CD4-positive, CD25-positive, alpha-beta regulatory T cell (primary cell): Measurements from ENCODE around the gene SKIL. TPM values are rescaled to one million over a fixed set of nuclear protein-coding genes. Genes with fewer than 3 reads are reported as not detected.

Source experiments
- ATAC-seq, 2 donors: fragments of 150-1000 bp; cut with Tn5 transposase; one replicate each; pipeline ENCODE4 v1.10.0; 2021; ENCODE audit warnings: low read depth in 2 of 2, moderate number of reproducible peaks in 2 of 2, moderate library complexity in 1 of 2
- DNase-seq, 3 donors: peaks; one replicate each; pipeline versions ENCODE4 v3.0.0 to v3.0.0-alpha.2; 2012 to 2022; ENCODE audit warnings: mixed read lengths in 1 of 3
- H3K27ac ChIP-seq: one replicate; pipeline ENCODE4 v1.7.0; 2013; ENCODE audit warnings: mild to moderate bottlenecking, low read length; ENCODE audit not compliant: insufficient read depth, poor library complexity, severe bottlenecking
- H3K27me3 ChIP-seq: one replicate; pipeline ENCODE4 v1.7.0; 2013; ENCODE audit warnings: low read length; ENCODE audit not compliant: control insufficient read depth, insufficient read depth
- H3K36me3 ChIP-seq: one replicate; pipeline ENCODE4 v1.7.0; 2013; ENCODE audit warnings: mild to moderate bottlenecking, low read length, moderate library complexity; ENCODE audit not compliant: control insufficient read depth, insufficient read depth
- H3K4me1 ChIP-seq: 2 replicates; pipeline ENCODE4 v1.7.0; 2013; ENCODE audit warnings: mild to moderate bottlenecking, low read length; ENCODE audit not compliant: insufficient read depth, control insufficient read depth, poor library complexity, severe bottlenecking
- H3K4me3 ChIP-seq: one replicate; pipeline ENCODE4 v1.7.0; 2013; ENCODE audit warnings: low read depth, mild to moderate bottlenecking, low read length, moderate library complexity
- H3K9me3 ChIP-seq, 2 experiments: 1 replicate in 1 of 2; 2 replicates in 1 of 2; pipeline ENCODE4 v1.7.0; 2013; ENCODE audit warnings: low read length in 2 of 2, mild to moderate bottlenecking in 1 of 2, moderate library complexity in 1 of 2; ENCODE audit not compliant: control insufficient read depth in 2 of 2
- H3K27ac Mint-ChIP-seq, 3 donors: one replicate each; pipeline ENCODE4 v1.8.0; 2020 to 2022; ENCODE audit warnings: mild to moderate bottlenecking in 3 of 3, mixed read lengths in 3 of 3, moderate library complexity in 2 of 3
- H3K27me3 Mint-ChIP-seq: one replicate; pipeline ENCODE4 v1.8.0; 2022; ENCODE audit warnings: mild to moderate bottlenecking, mixed read lengths
- H3K36me3 Mint-ChIP-seq: one replicate; pipeline ENCODE4 v1.8.0; 2020; ENCODE audit warnings: mixed read lengths
- H3K4me1 Mint-ChIP-seq, 4 donors: one replicate each; pipeline ENCODE4 v1.8.0; 2020 to 2022; ENCODE audit warnings: mixed read lengths in 4 of 4, mild to moderate bottlenecking in 1 of 4
- H3K4me3 Mint-ChIP-seq, 4 donors: one replicate each; pipeline ENCODE4 v1.8.0; 2020 to 2022; ENCODE audit warnings: mild to moderate bottlenecking in 4 of 4, mixed read lengths in 4 of 4, moderate library complexity in 3 of 4
- H3K9me3 Mint-ChIP-seq, 7 donors: one replicate each; pipeline ENCODE4 v1.8.0; 2020 to 2022; ENCODE audit warnings: mixed read lengths in 7 of 7, mild to moderate bottlenecking in 3 of 7, moderate library complexity in 2 of 7
- polyA plus RNA-seq, 4 donors: library from polyadenylated mRNA; unstranded; fragments of 300-500 nt; fragmentation: Illumina TruSeq; gene quantifications; one replicate each; pipeline ENCODE4 v1.2.3, GENCODE V29; 2021
- total RNA-seq: library from RNA; stranded (reverse); gene quantifications from one replicate; pipeline ENCODE4 v1.2.3, GENCODE V29; 2022

The SKIL gene
- total and polyA plus RNA-seq, 5 donors from 2014 or later: 2.0 to 50.4 (median 3.8) TPM

DNA sequence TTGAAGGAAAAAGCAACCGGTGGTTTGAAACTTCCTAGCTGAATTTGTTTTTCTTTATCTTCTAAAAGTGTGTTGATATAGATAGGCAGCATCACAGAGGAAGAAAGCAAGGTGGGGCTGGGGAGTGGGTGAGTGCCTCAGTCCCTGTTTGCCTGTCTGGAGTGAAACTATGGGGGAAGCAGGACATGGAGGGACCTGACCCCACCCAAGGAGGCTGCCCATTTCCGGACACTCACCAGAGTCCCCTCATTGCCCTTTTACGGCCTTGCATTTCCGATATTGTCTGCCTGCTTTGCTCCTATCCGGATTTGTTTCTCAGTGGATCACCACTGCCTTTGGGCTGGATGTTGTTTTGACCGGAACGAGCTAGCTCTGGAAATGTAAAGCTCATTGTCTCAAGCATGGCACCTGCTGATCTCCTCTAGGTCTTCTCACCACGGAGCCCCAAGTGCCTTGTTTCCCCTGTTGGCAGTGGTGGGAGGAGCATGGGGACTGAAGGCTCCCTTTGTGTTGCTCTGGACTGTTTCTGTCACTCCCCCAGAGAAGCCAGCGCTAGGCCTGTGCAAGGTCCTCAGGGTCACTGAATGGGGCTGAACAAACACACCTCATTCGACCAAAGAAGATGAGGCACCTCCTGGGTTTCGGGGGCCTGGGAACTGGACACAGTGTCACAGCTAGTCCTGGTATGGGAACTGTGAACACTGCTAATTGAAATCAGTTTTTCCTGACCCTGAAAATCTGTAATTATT, 68.2 kb downstream of the SKIL start:
- Mint-ChIP-seq H3K4me3 (no peak overlapping the region), H3K4me1 (peaks cover 0 to 11% (median 6%) of the 10 kb centered on the region in 4 donors), H3K27ac (no peak overlapping the region)

DNA sequence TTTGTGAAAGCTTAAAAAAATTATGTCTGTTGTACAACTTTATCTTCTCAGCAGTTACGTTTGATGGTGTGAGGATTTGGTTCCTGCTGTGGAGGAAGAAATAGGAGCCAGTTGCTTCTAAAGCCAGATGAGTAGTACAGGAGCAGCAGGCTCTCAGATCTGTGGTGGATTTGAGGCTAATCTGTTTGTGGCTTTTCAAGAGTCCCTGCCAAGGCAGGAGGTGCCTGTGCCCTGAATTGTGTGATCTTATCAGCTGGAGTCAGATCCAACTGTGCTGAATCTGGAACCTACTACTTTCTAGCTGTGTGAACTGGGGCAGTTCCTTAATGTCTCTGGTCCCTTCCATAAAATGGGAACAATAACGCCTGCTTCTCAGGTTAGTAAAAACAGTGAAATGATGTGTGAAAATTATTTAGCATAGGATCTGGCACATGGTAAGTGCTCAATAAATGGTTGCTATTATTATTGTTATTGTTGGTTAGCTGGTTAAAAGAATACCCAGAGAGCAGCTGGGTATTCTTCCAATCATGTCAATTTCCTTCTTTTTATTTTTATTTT, 68.8 kb downstream of the SKIL start:
- Histone ChIP-seq H3K27me3 (peaks cover 4% of the 10 kb centered on the region), H3K36me3 (no peaks in the 10 kb centered on the region), H3K4me1 (no peaks in the 10 kb centered on the region), H3K9me3 (no peaks in the 10 kb centered on the region), H3K27ac (no peak overlapping the region), H3K4me3 (no peak overlapping the region)
- H3K4me3 Mint-ChIP-seq: no peak overlapping the region
- peaks cover 0 to 11% (median 6%) of the 10 kb centered on the region in 4 donors for H3K4me1 Mint-ChIP-seq
- H3K27me3 Mint-ChIP-seq: peaks cover 19% of the 10 kb centered on the region
- DNase-seq (no peak), ATAC-seq (no peak)
- no peaks in the 10 kb centered on the region for H3K9me3 Mint-ChIP-seq
- H3K36me3 Mint-ChIP-seq: no peaks in the 10 kb centered on the region
- no peak overlapping the region for H3K27ac Mint-ChIP-seq

More for the DNA sequence above, 68.2 kb downstream of the SKIL start:
- DNase-seq (no peak), ATAC-seq (no peak)
- Mint-ChIP-seq H3K9me3 (no peaks in the 10 kb centered on the region), H3K36me3 (no peaks in the 10 kb centered on the region), H3K27me3 (peaks cover 19% of the 10 kb centered on the region)
- Histone ChIP-seq H3K27ac (no peak overlapping the region), H3K4me1 (no peaks in the 10 kb centered on the region), H3K27me3 (peaks cover 5% of the 10 kb centered on the region), H3K36me3 (no peaks in the 10 kb centered on the region), H3K9me3 (no peaks in the 10 kb centered on the region), H3K4me3 (no peak overlapping the region)

DNA sequence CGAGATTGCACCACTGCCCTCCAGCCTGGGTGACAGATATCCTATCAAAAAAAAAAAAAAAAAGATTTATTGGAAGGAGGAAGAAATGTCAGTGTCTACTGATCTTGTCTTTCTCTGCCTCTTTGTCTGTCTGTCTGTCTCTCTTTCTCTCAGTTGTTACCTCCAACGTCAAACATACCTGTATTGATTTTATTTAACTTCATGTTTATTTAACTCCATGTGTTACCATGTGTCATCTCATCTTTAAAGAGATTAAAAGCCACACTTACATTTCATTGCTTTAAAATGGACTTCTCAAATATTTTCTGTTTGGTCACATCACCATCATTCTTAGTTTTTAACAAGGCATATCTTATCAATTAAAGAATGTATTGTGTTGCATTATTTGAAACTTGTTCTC, 70.6 kb downstream of the SKIL start:
- H3K27me3 ChIP-seq: peaks cover 4% of the 10 kb centered on the region
- H3K36me3 ChIP-seq: no peaks in the 10 kb centered on the region
- no peaks in the 10 kb centered on the region for H3K4me1 ChIP-seq
- Mint-ChIP-seq H3K9me3 (peaks cover 0 to 1% (median 0%) of the 10 kb centered on the region in 7 donors), H3K4me1 (peaks cover 0 to 11% (median 6%) of the 10 kb centered on the region in 4 donors), H3K27ac (no peak overlapping the region), H3K4me3 (no peak overlapping the region), H3K36me3 (no peaks in the 10 kb centered on the region), H3K27me3 (peaks cover 11% of the 10 kb centered on the region)
- no peak overlapping the region for H3K4me3 ChIP-seq
- H3K27ac ChIP-seq: no peak overlapping the region
- ATAC-seq (no peak), DNase-seq (no peak)
- no peaks in the 10 kb centered on the region for H3K9me3 ChIP-seq

DNA sequence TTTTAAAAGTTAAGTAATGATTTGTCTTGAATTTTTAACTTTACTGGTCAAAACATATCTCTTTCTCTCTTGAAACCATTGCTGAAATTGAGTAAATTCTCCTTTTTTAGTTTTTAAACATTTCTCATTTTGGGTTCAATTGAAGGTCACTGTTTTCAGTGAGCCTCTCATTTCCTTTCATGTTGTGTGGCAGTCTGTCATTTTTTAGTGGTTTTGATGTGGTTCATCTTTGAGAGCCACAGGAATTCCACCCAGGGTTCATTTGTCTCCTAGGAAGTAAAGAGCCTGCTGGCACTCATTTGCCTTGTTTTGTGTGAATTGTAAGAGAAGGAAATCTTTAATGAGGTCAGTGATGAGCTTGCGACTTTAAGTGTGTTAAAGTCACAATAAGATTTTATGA, 71.5 kb downstream of the SKIL start:
- Mint-ChIP-seq H3K36me3 (no peaks in the 10 kb centered on the region), H3K4me3 (no peak overlapping the region), H3K9me3 (peaks cover 0 to 1% (median 0%) of the 10 kb centered on the region in 7 donors), H3K27me3 (peaks cover 11% of the 10 kb centered on the region), H3K4me1 (peaks cover 0 to 11% (median 6%) of the 10 kb centered on the region in 4 donors), H3K27ac (no peak overlapping the region)
- DNase-seq (no peak), ATAC-seq (no peak)
- no peaks in the 10 kb centered on the region for H3K36me3 ChIP-seq
- no peak overlapping the region for H3K27ac ChIP-seq
- no peak overlapping the region for H3K4me3 ChIP-seq
- peaks cover 4% of the 10 kb centered on the region for H3K27me3 ChIP-seq
- no peaks in the 10 kb centered on the region for H3K4me1 ChIP-seq
- no peaks in the 10 kb centered on the region for H3K9me3 ChIP-seq

DNA sequence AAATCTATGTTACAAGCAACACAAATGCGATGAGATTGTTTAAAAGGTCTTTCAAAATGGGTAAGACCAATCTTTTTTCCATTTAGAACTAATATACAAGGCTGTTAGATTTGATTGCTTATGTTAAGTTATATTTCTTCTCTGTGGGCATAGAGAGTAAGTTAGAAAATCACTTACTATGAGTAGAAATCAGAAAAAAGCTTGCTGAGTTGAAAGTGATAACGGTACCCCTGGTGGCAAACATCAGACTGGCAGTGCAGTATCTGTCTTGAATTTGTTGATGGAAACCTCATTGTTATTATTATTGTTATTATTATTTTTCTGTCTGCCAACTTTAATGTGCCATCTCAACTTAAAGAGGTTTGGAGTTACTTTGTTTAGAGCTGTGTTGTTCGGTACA, 73.5 kb downstream of the SKIL start:
- H3K27ac Mint-ChIP-seq: no peak overlapping the region
- no peak for DNase-seq
- peaks cover 0 to 11% (median 6%) of the 10 kb centered on the region in 4 donors for H3K4me1 Mint-ChIP-seq

DNA sequence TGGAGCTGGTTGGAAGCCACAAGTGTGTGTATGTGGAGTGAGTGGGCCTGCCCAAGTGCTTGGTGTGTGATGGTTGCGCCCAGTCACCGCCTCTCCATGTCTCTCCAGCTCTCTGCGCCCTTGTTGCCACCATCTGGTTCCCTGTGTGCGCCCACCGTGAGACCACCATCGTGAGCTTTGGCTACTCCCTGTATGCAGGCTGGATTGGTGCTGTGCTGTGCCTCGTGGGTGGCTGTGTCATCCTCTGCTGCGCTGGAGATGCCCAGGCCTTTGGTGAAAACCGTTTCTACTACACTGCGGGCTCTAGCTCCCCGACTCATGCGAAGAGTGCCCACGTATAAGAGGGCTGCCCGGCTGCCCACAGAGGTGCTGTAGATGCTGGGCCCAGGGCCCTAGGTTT, 74.9 kb downstream of the SKIL start:
- Histone ChIP-seq H3K9me3 (no peaks in the 10 kb centered on the region), H3K27me3 (peaks cover 5% of the 10 kb centered on the region), H3K36me3 (no peaks in the 10 kb centered on the region), H3K27ac (no peak overlapping the region), H3K4me1 (no peaks in the 10 kb centered on the region), H3K4me3 (no peak overlapping the region)
- peaks cover 0 to 11% (median 6%) of the 10 kb centered on the region in 4 donors for H3K4me1 Mint-ChIP-seq
- H3K9me3 Mint-ChIP-seq: peaks cover 0 to 1% (median 0%) of the 10 kb centered on the region in 7 donors
- no peaks in the 10 kb centered on the region for H3K36me3 Mint-ChIP-seq
- ATAC-seq (no peak), DNase-seq (no peak)
- H3K27ac Mint-ChIP-seq: no peak overlapping the region
- no peak overlapping the region for H3K4me3 Mint-ChIP-seq
- H3K27me3 Mint-ChIP-seq: peaks cover 16% of the 10 kb centered on the region

More for the DNA sequence above, 73.5 kb downstream of the SKIL start:
- H3K36me3 ChIP-seq: no peaks in the 10 kb centered on the region
- Mint-ChIP-seq H3K9me3 (peaks cover 0 to 1% (median 0%) of the 10 kb centered on the region in 7 donors), H3K4me3 (no peak overlapping the region), H3K27me3 (peaks cover 21% of the 10 kb centered on the region), H3K36me3 (no peaks in the 10 kb centered on the region)
- H3K9me3 ChIP-seq: no peaks in the 10 kb centered on the region
- no peak for ATAC-seq
- no peak overlapping the region for H3K27ac ChIP-seq
- no peaks in the 10 kb centered on the region for H3K4me1 ChIP-seq
- H3K4me3 ChIP-seq: no peak overlapping the region
- H3K27me3 ChIP-seq: peaks cover 4% of the 10 kb centered on the region

DNA sequence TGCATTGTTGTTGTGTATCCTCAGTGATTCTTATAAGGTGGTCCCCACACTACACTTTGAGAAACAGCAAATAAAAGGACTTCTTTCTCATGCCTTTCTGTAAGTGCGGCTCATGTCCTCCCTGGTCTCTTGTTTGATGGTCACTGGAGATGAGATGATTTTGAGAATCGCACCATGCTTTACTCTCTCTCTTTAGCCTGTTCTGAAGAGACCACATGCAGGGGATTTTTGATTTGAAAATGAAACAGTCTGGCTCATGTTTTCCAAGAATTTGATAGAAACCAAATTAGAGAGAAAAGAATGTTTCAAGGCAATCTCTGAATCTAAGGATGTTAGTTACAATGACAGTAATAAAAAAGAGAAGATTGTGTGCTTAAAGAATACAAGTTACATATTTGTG, 79.2 kb downstream of the SKIL start:
- no peaks in the 10 kb centered on the region for H3K36me3 Mint-ChIP-seq
- H3K27me3 Mint-ChIP-seq: peaks cover 16% of the 10 kb centered on the region
- H3K27ac ChIP-seq: no peak overlapping the region
- DNase-seq: no peak
- no peaks in the 10 kb centered on the region for H3K9me3 ChIP-seq
- H3K27me3 ChIP-seq: peaks cover 4% of the 10 kb centered on the region
- no peak for ATAC-seq
- H3K4me3 ChIP-seq: no peak overlapping the region
- peaks cover 0 to 1% (median 0%) of the 10 kb centered on the region in 7 donors for H3K9me3 Mint-ChIP-seq
- no peaks in the 10 kb centered on the region for H3K4me1 ChIP-seq
- no peaks in the 10 kb centered on the region for H3K36me3 ChIP-seq
- H3K4me1 Mint-ChIP-seq: no peaks in the 10 kb centered on the region
- H3K27ac Mint-ChIP-seq: no peak overlapping the region
- no peak overlapping the region for H3K4me3 Mint-ChIP-seq

DNA sequence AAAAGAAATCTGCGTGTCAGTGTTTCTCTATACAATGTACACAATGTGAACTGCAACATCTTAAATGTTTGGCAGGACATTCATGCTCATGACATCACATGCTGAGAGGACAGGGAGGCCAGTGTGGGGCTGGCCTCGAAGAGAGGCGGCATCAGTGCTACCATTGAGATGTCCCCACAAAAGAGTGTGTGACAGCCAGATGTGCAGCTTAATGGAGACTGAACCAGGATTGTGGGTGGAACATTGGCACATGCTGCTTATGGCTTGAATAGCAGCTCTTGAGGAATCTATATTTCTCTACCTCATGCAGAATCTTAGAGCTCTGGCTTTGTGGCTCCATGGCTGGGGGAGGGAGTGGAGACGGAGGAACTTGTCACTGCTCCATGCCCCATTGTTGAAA, 79.7 kb downstream of the SKIL start:
- no peak overlapping the region for H3K27ac ChIP-seq
- no peaks in the 10 kb centered on the region for H3K4me1 Mint-ChIP-seq
- no peak for ATAC-seq
- no peak overlapping the region for H3K4me3 Mint-ChIP-seq
- peaks cover 4% of the 10 kb centered on the region for H3K27me3 ChIP-seq
- DNase-seq: no peak
- no peak overlapping the region for H3K4me3 ChIP-seq
- no peaks in the 10 kb centered on the region for H3K36me3 Mint-ChIP-seq
- H3K27ac Mint-ChIP-seq: no peak overlapping the region
- H3K27me3 Mint-ChIP-seq: peaks cover 16% of the 10 kb centered on the region
- H3K9me3 Mint-ChIP-seq: peaks cover 0 to 2% (median 0%) of the 10 kb centered on the region in 7 donors
- H3K36me3 ChIP-seq: no peaks in the 10 kb centered on the region
- H3K4me1 ChIP-seq: no peaks in the 10 kb centered on the region
- H3K9me3 ChIP-seq: no peaks in the 10 kb centered on the region
